Trophoblast cell (in vitro differentiated cells and primary cell): ENCODE data around the gene CAMKK1.

ENCODE experiments used
- DNase-seq, 2 donors: peaks; one replicate each; pipeline ENCODE4 v3.0.0-alpha.2; 2016
- H2AFZ ChIP-seq: 2 replicates; pipeline ENCODE4 v1.6.1; 2013; ENCODE audit warnings: low read length, moderate library complexity, mild to moderate bottlenecking; ENCODE audit not compliant: insufficient read depth, poor library complexity
- H2AK5ac ChIP-seq: 2 replicates; pipeline ENCODE4 v1.6.1; 2013; ENCODE audit warnings: mild to moderate bottlenecking, low read length
- H2BK120ac ChIP-seq: 2 replicates; pipeline ENCODE4 v1.6.1; 2013; ENCODE audit warnings: low read length, mild to moderate bottlenecking, moderate library complexity; ENCODE audit not compliant: insufficient read depth, poor library complexity
- H2BK12ac ChIP-seq: 2 replicates; pipeline ENCODE4 v1.6.1; 2013; ENCODE audit warnings: mild to moderate bottlenecking, low read length, moderate library complexity
- H2BK5ac ChIP-seq: 2 replicates; pipeline ENCODE4 v1.6.1; 2013; ENCODE audit warnings: low read length, low read depth, moderate library complexity, mild to moderate bottlenecking; ENCODE audit not compliant: poor library complexity
- H3K14ac ChIP-seq: 2 replicates; pipeline ENCODE4 v1.6.1; 2013; ENCODE audit warnings: mild to moderate bottlenecking, low read length
- H3K18ac ChIP-seq: 2 replicates; pipeline ENCODE4 v1.6.1; 2013; ENCODE audit warnings: mild to moderate bottlenecking, low read length
- H3K23ac ChIP-seq: 2 replicates; pipeline ENCODE4 v1.6.1; 2013; ENCODE audit warnings: low read length
- H3K27ac ChIP-seq: 2 replicates; pipeline ENCODE4 v1.5.1; 2013; ENCODE audit warnings: low read depth, mild to moderate bottlenecking, inconsistent platforms, low read length, moderate library complexity
- H3K27me3 ChIP-seq: 2 replicates; pipeline ENCODE4 v1.6.1; 2013; ENCODE audit warnings: inconsistent platforms, mild to moderate bottlenecking, low read length, moderate library complexity; ENCODE audit not compliant: insufficient read depth
- H3K36me3 ChIP-seq, 2 experiments: 1 replicate in 1 of 2; 2 replicates in 1 of 2; pipeline ENCODE4 v1.6.1; 2013; ENCODE audit warnings: low read length in 2 of 2, mild to moderate bottlenecking in 2 of 2, moderate library complexity in 1 of 2; ENCODE audit not compliant: insufficient read depth in 2 of 2, control insufficient read depth in 1 of 2
- H3K4ac ChIP-seq: 2 replicates; pipeline ENCODE4 v1.6.1; 2013; ENCODE audit warnings: low read depth, mild to moderate bottlenecking, low read length, moderate library complexity
- H3K4me1 ChIP-seq, 2 experiments: 1 replicate in 1 of 2; 2 replicates in 1 of 2; pipeline ENCODE4 v1.6.1; 2013; ENCODE audit warnings: low read length in 2 of 2, mild to moderate bottlenecking in 2 of 2, moderate library complexity in 1 of 2; ENCODE audit not compliant: insufficient read depth in 2 of 2, control insufficient read depth in 1 of 2
- H3K4me2 ChIP-seq: 2 replicates; pipeline ENCODE4 v1.6.1; 2013; ENCODE audit warnings: inconsistent platforms, mild to moderate bottlenecking, low read length, moderate library complexity
- H3K4me3 ChIP-seq: 2 replicates; pipeline ENCODE4 v1.5.1; 2013; ENCODE audit warnings: mild to moderate bottlenecking, low read depth, low read length, inconsistent platforms
- H3K79me1 ChIP-seq: one replicate; pipeline ENCODE4 v1.6.1; 2013; ENCODE audit warnings: low read length
- H3K79me2 ChIP-seq: 2 replicates; pipeline ENCODE4 v1.6.1; 2013; ENCODE audit warnings: low read length, mild to moderate bottlenecking; ENCODE audit not compliant: control insufficient read depth, insufficient read depth, poor library complexity
- H3K9ac ChIP-seq: 2 replicates; pipeline ENCODE4 v1.6.1; 2013; ENCODE audit warnings: mild to moderate bottlenecking, low read length
- H3K9me3 ChIP-seq: 2 replicates; pipeline ENCODE4 v1.6.1; 2013; ENCODE audit warnings: low read depth, mild to moderate bottlenecking, control low read depth, inconsistent platforms, low read length; ENCODE audit not compliant: insufficient read depth
- H4K12ac ChIP-seq: 2 replicates; pipeline ENCODE4 v1.6.1; 2013; ENCODE audit warnings: low read depth, mild to moderate bottlenecking, low read length, moderate library complexity
- H4K8ac ChIP-seq: 2 replicates; pipeline ENCODE4 v1.6.1; 2013; ENCODE audit warnings: low read depth, mild to moderate bottlenecking, low read length, moderate library complexity
- H4K91ac ChIP-seq: one replicate; pipeline ENCODE4 v1.6.1; 2013; ENCODE audit warnings: low read depth, mild to moderate bottlenecking, low read length, moderate library complexity
- WGBS: extraction: QIAGEN DNeasy Blood & Tissue Kit; methylation state at CpG from one replicate; pipeline ENCODE4 v1.1.7; 2013; ENCODE audit warnings: missing lambda C conversion rate; ENCODE audit not compliant: insufficient read length, insufficient coverage; ENCODE audit errors: extremely low coverage; 5-methylcytosine and 5-hydroxymethylcytosine counted together

Gene CAMKK1

DNA sequence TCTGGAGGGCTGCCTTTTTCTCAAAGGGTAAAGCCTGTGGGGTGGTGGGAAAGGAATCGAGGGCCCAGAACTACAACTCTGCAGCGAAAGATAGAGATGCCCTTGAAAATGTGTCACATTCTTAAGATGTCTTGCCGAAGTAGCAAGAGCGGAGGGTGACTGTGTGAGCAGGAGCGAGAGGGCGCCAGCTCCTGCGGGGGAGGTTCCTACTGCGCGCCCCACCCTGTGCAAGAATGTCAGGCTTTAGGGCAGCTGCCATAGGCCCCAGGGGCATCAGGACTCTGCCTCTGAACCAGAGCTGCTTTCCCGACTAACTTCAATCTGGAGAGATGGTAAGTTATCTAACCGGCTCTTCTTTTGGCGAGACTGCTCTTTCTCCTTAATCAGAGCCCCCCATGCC, 80.1 kb downstream of the CAMKK1 start:
- H2BK120ac ChIP-seq: no peak overlapping the region
- no peaks in the 10 kb centered on the region for H3K9me3 ChIP-seq
- no peaks in the 10 kb centered on the region for H3K27me3 ChIP-seq
- H3K14ac ChIP-seq: no peak overlapping the region
- no peaks in the 10 kb centered on the region for H3K79me2 ChIP-seq
- no peak overlapping the region for H2AFZ ChIP-seq
- no peak overlapping the region for H4K91ac ChIP-seq
- no peak overlapping the region for H2AK5ac ChIP-seq
- H3K23ac ChIP-seq: no peak overlapping the region
- H3K4me3 ChIP-seq: no peak overlapping the region
- H4K8ac ChIP-seq: no peak overlapping the region
- no peak overlapping the region for H3K4me2 ChIP-seq
- H3K9ac ChIP-seq: no peak overlapping the region
- H2BK12ac ChIP-seq: no peak overlapping the region
- no peaks in the 10 kb centered on the region for H3K4me1 ChIP-seq
- no peak overlapping the region for H3K18ac ChIP-seq
- no CpG with 5 or more reads among the region's 12 CpGs for WGBS
- H3K79me1 ChIP-seq: no peaks in the 10 kb centered on the region
- no peak overlapping the region for H3K27ac ChIP-seq
- H3K36me3 ChIP-seq: peaks cover 43 to 64% of the 10 kb centered on the region in 2 experiments
- peak; percentile 89 to 90 for DNase-seq
- H4K12ac ChIP-seq: no peak overlapping the region
- H3K4ac ChIP-seq: no peak overlapping the region
- H2BK5ac ChIP-seq: no peak overlapping the region

- no peak overlapping the region for H2BK120ac ChIP-seq
Measured at GRCh38 chr17:3812284-3812683, 80.6 kb downstream of the CAMKK1 start.

More at GRCh38 chr17:3812284-3812683, 80.6 kb downstream of the CAMKK1 start:
- Histone ChIP-seq H4K8ac (no peak overlapping the region), H3K9me3 (no peaks in the 10 kb centered on the region), H3K9ac (no peak overlapping the region), H3K4me1 (no peaks in the 10 kb centered on the region), H3K36me3 (peaks cover 45 to 68% of the 10 kb centered on the region in 2 experiments), H3K27ac (no peak overlapping the region), H3K4me3 (no peak overlapping the region), H3K4ac (no peak overlapping the region), H4K91ac (no peak overlapping the region), H3K4me2 (no peak overlapping the region), H2BK5ac (no peak overlapping the region), H3K23ac (no peak overlapping the region), H2BK12ac (no peak overlapping the region), H4K12ac (no peak overlapping the region), H2AFZ (no peak overlapping the region), H3K27me3 (no peaks in the 10 kb centered on the region), H2AK5ac (no peak overlapping the region), H3K79me1 (no peaks in the 10 kb centered on the region), H3K14ac (no peak overlapping the region), H3K18ac (no peak overlapping the region), H3K79me2 (no peaks in the 10 kb centered on the region)
- DNase-seq: peak in 1 of 2 donors; percentile 6
- WGBS: no CpG with 5 or more reads among the region's 10 CpGs
